NB4 (cell line): ENCODE data around the gene EPN2.

Experiments used
- CTCF ChIP-seq: IDR thresholded peaks from one replicate; pipeline ENCODE4 v1.5.1; 2012; ENCODE audit warnings: low read depth, low read length
- POLR2A ChIP-seq: IDR thresholded peaks from 2 replicates; pipeline ENCODE4 v1.6.1; 2011; ENCODE audit warnings: mild to moderate bottlenecking; ENCODE audit not compliant: insufficient read length; ENCODE audit errors: extremely low read depth

- TF ChIP-seq CTCF, result no peak
- TF ChIP-seq POLR2A, result no peak
Observed at GRCh38 chr17:19284005-19284959, 47.1 kb downstream of the EPN2 start.
